GM21390 (cell line): ENCODE measurements around the gene TMEM91.

Experiments
- ATAC-seq: cut with Tn5 transposase; IDR thresholded peaks from one replicate; pipeline ENCODE4 v1.9.1; 2021; ENCODE audit not compliant: unreplicated experiment

TMEM91 gene

DNA sequence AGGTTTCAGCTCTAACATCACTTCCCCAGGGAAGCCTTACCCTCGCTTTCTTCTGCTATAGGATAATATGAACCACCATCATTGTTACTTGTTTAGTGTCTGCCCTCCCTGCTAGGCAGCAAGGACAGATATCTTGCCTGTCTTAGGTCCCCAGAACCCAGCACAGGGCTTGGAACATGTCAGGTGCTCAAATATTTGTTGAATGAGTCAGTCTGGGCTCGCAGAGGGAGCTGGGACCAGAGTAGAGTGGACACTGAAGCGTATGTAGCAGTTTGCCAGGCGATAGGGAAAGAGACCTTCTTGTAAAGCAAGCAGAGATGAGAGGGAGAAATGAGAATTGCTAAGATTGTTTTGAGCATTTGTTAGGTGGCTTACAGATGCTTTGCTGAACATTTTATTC, 33.0 kb downstream of the TMEM91 start:
- no peak for ATAC-seq

DNA sequence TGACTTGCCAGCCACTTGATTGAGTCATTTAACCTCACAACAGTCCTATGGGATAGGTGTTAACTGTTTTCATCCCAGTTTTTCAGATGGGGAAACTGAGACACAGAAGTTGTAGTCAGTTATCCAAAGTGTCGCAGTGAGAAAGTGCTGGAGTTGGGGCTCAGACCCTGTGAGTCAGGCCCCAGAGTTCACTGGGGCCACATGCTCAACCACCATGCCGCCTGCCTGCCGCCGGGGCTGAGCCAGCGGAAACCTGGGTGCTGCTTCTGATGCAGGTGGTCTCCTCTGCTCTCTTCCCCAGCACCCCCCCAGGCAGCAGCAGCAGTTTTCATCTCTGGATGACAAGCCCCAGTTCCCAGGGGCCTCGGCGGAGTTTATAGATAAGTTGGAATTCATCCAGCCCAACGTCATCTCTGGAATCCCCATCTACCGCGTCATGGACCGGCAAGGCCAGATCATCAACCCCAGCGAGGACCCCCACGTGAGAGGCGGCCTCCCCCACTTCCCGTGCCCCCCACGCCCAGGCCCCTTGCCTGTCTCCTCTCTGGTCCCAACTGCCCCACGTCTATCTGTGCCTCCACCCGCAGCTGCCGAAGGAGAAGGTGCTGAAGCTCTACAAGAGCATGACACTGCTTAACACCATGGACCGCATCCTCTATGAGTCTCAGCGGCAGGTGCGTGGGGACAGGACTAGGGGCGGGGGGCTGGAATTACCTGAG, 34.2 kb downstream of the TMEM91 start:
- no peak for ATAC-seq

DNA sequence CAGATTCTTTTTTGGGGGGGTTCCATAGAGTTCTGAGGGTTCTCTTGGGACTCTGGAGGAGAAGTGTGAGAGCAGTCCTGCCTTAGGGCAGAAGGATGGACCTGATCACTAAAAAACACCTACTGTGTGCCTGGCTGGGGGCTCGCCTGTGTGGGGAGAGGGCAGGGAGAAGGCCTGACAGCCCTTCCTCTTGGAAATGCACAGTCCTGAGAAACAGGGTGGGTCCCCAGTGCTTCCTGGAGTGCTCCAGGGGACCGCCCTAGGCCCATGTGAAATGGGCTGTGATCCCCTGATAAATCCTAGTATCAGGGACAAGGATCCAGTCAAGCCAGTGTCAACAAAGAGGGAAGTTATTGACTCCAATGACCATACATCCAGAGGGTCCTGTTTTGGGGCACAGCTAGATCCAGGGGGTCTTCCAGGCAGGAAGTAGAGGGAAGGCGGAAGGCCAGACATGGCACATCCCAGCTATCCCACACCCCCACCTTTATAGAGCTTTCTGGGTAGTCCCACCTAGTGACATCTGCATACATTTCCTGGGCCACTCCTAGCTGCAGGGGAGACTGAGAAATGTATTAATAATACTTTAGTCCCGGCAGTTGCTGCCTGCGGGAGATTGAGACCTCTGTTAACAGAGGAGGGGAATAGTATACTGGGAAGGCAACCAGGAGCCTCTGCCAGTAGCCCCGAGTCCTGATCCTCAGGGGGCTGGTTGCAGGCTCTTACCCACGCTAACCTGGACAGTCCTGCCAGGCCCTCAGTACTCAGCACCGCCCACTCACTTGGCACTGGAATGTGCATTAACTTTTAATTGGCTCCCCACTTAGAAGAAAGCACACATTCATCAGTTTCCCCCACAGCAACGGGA, 35.0 kb downstream of the TMEM91 start:
- no peak for ATAC-seq

DNA sequence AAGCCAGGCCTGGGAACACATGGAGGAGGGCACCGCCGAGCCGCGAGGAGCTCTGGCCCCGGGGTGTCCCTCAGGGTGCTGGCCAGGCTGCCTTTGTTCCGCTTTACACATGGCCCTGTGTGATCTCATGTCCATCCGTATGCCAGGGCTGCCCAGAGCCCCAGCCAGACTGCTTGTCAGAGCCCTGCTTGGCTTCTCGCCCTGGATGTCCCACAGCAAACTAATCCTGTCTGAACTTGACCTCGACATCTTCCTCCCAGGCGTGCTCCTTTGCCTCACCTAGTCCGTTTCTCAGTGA, 35.6 kb downstream of the TMEM91 start:
- ATAC-seq, result no peak

DNA sequence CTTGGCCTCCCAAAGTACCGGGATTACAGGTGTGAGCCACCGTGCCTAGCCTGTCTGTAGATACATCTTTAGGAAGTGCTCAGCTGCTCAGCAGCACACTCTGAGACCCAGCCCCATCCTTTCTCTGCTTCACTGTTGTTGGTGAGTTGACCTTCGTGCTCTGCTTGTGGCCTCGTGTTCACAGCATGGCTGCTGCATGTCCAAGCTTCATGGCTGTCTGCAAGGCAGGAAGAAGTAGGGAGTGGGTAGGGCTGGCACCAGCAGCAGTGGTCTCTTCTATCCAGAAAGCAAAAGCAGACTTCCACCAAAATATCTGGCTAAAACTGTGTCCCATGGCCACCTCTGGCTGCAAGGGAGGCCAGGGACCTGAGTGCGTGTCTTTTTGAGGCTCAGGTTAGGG, 36.6 kb downstream of the TMEM91 start:
- ATAC-seq, result no peak

DNA sequence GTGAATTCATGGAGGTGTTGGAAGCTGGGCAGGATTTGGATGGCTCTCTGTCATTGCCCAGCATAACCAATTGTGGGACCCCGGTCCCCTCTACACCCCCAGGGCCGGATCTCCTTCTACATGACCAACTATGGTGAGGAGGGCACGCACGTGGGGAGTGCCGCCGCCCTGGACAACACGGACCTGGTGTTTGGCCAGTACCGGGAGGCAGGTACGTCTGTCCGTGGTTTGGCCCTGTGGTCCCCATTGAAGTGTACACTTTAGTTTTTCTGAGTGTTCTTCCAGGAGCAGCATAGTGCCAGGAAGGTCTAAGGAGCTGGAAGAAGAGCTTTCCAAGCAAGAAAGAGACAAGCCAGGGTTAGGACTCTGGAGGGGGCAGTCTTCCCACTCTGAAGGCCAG, 37.6 kb downstream of the TMEM91 start:
- ATAC-seq, result no peak

DNA sequence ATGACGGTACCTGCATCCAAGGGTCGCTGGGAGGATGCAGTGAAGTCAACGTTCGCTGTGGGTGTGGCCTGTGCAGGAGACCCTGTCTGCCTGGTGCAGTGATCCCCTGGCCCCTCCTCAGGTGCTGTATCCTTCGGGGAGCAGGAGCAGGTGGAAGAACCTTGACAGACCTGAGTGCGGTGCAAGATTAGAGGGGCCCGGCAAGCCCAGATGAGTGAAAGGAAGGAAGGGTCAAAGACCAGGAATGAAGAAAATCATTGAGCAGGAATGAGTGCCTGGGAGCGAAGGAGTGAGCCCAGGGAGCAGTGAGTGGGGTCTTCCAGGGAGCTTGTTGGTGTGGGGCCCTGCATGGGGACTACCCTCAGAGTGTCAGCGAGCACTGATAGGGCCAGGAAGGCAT, 38.1 kb downstream of the TMEM91 start:
- no peak for ATAC-seq

DNA sequence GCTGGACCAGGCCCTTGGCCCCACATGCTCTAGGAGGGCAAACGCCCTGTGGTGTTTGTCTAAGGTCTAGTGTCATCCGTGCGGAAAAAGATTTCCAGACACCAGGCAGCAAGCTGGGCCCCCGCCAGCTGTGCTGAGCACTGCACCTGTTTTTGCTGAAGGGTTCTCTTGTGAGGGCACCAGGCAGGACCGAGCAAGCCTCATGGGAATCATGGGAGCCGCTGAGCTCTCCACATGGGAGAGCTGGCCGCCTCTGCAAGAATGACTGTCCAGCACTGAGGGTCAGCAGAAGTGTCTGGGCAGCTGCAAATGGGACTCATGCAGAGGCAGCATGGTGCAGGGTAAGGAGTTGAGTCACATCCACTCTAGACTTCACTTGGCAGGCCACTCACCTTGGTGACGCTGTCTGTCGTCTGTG, 38.8 kb downstream of the TMEM91 start:
- no peak for ATAC-seq

DNA sequence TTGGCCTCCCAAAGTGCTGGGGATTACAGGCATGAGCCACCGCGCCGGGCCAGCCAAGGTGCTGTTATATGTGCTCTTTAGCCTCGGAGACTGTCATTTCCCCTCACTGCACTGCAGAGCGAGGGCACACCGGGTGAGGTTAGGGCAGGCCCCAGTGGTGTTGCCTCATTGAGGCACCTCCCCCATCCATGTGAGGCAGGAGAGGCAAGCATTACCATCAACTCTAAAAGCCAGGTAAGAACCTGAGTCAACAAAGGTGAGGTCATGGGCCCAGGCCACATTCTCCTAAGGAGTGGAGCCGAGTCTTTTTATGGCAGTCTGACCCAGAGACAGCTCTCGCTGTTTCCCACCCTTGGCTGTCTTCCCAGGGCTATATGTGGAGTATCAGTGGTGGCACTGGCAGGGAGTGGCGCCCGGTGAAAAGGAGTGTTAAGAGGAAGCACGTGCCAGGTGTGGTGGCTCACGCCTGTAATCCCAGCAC, 39.9 kb downstream of the TMEM91 start:
- no peak for ATAC-seq

DNA sequence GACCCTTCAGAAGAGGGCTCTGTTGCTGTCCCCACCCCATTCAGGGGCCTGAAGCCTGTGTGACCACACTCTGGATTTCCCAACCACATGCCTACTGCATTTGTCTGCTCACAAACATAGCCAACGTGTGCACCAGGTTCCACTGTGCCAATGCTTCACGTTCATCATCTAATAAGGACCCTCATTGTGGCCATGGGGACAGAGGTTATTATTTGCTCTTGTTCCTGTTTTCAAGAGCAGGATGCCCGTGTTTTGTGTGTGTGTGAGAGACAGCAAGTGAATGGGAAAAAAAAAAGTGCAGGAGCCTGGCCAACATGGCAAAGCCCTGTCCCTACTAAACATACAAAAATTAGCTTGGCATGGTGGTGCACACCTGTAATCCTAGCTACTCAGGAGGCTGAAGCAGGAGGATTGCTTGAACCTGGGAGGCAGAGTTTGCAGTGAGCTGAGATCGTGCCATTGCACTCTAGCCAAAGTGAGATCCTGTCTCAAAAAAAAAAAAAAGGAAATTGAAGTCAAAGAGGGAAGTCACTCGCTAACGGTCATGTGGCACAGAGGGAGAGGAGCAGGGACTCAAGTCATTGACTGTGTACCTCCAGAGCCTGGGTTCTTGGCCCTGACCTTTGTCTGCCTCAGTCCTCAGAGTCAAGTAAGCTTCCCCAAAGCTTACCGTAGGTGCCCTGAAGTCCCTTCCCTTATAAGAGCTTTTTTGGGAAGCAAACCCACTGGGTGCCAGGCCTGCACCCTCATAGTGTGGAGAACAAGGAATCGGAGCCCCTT, 44.0 kb downstream of the TMEM91 start:
- no peak for ATAC-seq

DNA sequence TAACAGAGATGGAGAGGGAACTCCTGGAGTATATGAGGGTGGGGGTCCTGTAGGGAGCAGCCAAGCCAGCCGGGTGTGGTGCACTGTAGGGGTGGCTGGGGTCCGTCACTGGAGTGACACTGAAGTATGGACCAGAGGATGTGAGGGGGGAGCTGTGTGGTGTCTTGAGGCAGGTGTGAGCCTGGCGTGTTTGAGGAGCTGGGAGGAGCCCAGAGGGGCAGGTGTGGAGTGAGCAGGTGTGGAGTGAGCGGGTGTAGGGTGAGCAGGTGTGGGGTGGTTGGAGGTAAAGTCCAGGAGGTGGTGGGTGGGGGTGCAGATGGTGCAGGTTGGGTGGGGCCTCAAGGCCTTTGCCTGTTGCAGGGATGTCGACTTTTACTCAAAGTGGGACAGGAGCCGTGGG, 45.0 kb downstream of the TMEM91 start:
- no peak for ATAC-seq

DNA sequence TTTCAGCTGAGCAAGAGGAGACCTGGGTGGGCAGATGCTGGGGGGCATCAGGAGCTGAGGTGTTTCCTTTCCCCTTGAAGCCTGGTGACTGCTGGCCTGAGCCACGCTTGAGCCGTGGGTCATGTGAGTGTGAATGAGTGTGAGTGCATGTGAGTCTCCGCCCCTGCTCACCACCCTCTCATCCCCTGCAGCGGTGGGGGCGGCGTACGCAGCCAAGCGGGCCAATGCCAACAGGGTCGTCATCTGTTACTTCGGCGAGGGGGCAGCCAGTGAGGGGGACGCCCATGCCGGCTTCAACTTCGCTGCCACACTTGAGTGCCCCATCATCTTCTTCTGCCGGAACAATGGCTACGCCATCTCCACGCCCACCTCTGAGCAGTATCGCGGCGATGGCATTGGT, 45.6 kb downstream of the TMEM91 start:
- no peak for ATAC-seq

DNA sequence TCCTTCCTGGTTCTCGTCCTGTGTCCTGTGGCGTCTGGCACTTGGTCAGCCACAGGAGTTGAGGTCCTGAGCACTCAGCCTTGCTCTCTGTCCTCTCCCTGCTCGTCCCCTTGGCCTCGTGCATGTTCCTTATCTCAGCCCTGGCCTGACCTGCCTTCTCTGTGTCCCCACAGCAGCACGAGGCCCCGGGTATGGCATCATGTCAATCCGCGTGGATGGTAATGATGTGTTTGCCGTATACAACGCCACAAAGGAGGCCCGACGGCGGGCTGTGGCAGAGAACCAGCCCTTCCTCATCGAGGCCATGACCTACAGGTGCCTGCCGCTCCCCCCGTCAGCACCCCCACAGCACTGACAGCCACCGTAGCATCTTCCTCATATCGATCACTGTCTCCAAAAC, 46.1 kb downstream of the TMEM91 start:
- ATAC-seq, result no peak

DNA sequence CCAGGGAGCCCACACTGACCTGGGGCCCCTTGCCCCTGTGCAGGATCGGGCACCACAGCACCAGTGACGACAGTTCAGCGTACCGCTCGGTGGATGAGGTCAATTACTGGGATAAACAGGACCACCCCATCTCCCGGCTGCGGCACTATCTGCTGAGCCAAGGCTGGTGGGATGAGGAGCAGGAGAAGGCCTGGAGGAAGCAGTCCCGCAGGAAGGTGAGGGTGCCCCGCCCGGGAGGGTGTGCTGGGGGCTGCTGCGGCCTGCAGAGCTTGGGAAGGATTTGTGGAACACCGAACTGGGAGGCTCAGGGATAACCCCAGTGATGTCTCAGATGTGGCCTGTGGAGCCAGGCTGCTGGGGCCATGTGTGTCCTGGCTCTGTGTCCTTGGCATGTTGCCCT, 46.6 kb downstream of the TMEM91 start:
- no peak for ATAC-seq

DNA sequence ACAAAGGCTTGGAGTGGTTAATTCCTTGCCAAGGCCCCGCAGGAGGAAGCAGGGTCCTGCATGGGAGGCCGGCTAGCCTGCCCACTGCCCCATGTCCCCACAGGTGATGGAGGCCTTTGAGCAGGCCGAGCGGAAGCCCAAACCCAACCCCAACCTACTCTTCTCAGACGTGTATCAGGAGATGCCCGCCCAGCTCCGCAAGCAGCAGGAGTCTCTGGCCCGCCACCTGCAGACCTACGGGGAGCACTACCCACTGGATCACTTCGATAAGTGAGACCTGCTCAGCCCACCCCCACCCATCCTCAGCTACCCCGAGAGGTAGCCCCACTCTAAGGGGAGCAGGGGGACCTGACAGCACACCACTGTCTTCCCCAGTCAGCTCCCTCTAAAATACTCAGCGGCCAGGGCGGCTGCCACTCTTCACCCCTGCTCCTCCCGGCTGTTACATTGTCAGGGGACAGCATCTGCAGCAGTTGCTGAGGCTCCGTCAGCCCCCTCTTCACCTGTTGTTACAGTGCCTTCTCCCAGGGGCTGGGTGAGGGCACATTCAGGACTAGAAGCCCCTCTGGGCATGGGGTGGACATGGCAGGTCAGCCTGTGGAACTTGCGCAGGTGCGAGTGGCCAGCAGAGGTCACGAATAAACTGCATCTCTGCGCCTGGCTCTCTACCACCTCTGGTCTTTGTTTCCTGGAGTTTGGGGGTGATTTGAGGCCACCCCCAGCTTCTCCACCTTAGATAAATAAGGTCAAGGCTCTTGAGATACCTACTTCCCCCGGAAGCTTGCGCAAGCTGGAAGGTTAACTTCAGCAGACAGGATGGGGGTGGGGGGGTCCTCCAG, 48.2 kb downstream of the TMEM91 start:
- no peak for ATAC-seq

DNA sequence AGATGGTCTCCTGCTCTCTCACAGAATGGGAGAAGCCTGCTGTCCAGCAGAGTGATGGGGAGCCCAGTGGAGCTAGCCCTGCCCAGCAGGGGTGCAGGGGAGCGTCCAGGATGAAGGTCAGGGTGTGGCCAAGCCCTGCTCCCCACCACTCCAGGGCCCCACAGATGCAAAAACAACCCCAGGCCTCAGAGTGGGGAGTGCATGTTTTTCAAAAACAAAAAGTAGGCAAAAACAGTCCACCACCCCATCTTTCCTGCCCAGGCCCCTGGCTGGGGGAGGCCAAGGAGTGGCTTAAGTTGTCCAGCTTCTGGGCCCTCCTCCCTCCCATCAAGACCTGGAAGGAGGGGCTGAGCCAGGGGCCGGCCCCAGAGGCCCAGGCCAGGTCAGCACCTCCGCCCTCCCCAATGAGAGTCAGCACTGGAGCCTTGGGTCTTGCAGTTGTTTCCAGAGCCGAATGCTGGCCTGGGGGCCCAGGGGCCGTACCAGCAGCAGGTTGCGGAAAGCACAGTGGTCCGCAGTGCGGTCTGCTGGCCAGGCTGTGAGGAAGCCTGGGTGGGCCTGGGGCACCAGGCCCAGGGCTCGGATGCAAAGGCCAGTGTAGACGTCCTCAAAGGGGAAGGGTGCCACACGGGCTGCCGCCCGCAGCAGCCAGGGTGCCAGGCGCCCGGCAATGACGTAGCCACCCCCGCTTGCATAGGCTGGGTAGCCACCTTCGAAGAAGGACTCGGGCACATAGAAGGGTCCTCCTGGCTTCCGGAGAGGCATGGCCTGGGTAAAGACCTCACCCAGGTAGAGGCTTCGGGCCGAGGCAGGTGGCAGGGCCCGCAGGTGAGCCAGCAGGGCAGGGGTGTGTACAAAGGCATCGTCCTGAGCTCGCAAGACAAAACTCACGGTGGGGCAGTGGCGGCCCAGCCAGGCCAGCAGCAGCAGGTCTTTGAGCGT, 49.1 kb downstream of the TMEM91 start:
- no peak for ATAC-seq

DNA sequence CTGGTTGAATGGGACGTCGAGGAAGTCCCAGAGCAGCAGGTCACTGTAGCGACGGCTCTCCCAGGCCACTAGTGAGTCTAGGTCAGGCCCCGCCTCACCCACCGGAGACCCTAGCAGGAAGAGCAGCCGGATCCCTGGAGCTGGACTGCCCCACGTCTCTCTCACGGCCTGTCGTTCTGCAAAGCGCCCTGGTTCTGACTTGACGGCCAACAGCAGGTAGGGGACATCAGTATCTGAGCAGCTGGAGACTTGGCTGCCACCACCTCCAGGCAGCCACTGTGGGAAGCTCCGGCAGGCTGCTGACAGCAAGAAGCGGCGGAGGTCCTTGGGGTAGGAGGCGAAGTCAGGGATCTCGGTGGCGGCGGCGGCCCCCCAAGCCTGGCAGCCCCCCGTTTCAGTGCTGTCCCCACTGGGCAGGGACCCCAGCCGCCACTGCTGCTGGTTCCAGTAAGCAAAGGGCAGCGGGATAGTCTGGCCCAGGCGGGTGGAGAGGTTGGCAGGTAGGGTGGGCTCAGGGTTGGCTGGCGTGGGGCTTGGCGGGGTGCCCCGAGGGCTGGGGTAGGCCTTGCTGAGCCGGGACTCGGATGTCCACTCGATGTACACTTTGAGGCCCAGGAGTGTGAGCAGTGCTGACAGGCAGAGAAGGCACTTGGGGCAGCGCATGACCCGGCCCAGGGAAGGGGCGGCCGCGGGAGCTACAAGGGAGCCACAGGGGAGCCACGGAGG, 49.9 kb downstream of the TMEM91 start:
- no peak for ATAC-seq

DNA sequence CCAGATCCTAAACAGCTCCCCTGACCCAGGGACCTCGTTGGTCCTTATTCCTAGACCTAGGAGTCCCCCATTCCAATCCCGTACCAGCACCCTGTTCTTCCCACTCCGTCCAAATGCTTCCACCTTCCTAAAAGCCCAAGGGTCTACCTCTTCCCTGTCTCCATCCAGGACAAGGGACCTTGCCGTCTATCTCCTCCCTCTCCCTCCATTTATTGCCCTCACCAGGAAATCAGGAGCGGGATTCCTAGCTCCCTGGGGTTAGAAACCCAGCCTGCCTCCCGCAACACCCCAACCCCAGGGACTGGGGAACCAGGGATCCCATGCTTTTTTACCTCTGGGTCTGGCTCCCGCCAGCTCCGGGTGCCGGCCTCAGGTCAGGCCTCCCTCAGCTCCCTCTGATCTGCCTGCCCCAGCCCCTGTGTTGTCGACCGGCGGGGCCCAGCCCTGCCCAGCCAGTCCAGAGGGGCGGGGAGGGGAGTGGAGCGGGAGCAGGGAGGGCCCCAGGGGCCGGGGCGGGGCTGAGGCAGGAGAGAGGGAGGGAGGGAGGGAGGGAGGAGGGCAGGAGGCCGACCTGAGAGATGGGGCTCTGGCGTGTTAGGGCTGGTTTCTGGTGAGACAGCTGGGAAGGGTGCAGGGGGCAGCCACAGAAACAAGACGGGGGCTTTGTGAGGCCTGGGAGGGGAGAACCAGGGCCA, 50.8 kb downstream of the TMEM91 start, which contains the start of gene B3GNT8:
Gene B3GNT8, minus strand, starts transcription at position 423 of the 695 bp plus-strand sequence. CDS start 596 bp downstream, outside the sequence.
- ATAC-seq, result no peak
